LNCaP clone FGC (cell line): Measurements from ENCODE around the gene LTV1.

Experiments used
- DNase-seq: peaks from one replicate; pipeline ENCODE4 v3.0.0-alpha.2; 2011; ENCODE audit warnings: low read depth
- H3K4me3 ChIP-seq: 2 replicates; pipeline ENCODE4 v1.5.1; 2011; ENCODE audit warnings: mild to moderate bottlenecking, low read depth, low read length, control low read depth
- TF ChIP-seq, protein P1 (sequence below): IDR thresholded peaks from 2 replicates; pipeline ENCODE4 v1.5.1; 2012; ENCODE audit warnings: mild to moderate bottlenecking; ENCODE audit not compliant: control insufficient read depth, insufficient read depth; ENCODE audit errors: extremely low read depth

LTV1 gene

DNA sequence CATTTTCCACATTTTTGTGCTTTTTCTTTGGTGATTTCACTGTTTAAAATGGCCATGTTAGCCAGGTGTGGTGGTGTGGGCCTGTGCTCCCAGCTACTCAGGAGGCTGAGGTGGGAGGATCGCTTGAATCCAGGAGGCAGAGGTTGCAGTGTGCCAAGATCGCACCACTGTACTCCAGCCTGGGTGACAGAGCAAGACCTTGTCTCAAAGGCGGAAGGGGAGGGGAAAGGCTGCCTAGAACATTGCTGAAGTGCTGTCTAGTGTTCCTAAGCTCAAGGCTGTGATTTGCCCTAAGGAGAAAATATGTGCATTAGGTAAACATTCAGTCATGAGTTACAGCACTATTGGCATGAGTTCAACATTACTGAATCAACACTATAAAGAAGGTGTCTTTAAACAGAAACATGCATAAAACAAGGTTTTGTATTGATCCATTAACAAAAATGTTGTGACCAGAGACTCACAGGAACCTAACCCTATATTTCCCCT, 35.2 kb downstream of the LTV1 start:
- TF ChIP-seq, protein P1, sequence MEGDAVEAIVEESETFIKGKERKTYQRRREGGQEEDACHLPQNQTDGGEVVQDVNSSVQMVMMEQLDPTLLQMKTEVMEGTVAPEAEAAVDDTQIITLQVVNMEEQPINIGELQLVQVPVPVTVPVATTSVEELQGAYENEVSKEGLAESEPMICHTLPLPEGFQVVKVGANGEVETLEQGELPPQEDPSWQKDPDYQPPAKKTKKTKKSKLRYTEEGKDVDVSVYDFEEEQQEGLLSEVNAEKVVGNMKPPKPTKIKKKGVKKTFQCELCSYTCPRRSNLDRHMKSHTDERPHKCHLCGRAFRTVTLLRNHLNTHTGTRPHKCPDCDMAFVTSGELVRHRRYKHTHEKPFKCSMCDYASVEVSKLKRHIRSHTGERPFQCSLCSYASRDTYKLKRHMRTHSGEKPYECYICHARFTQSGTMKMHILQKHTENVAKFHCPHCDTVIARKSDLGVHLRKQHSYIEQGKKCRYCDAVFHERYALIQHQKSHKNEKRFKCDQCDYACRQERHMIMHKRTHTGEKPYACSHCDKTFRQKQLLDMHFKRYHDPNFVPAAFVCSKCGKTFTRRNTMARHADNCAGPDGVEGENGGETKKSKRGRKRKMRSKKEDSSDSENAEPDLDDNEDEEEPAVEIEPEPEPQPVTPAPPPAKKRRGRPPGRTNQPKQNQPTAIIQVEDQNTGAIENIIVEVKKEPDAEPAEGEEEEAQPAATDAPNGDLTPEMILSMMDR, result no peak
- peak; percentile 69 for DNase-seq

DNA sequence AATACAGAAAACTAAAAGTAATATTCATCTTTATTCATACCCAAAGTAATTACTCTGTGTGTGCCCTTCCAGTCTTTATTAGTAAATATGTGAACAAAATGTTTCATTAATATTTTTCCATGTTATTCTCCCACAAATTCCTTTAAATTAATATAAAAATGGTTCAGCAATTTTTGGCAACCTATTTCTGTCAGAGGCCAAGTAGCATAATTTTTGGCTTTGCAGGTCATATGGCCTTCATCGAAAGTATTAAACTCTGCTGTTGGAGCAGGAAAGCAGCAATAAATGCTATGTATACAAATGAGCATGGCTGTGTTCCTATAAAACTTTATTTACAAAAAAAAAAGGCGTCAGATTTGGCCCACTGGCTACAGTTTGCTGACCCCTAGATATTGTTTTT, 37.3 kb downstream of the LTV1 start:
- TF ChIP-seq, protein P1, result no peak
- peak; percentile 48 for DNase-seq
- H3K4me3 ChIP-seq, result no peak overlapping the region

More for the DNA sequence above, 35.2 kb downstream of the LTV1 start:
- H3K4me3 ChIP-seq, result no peak overlapping the region

DNA sequence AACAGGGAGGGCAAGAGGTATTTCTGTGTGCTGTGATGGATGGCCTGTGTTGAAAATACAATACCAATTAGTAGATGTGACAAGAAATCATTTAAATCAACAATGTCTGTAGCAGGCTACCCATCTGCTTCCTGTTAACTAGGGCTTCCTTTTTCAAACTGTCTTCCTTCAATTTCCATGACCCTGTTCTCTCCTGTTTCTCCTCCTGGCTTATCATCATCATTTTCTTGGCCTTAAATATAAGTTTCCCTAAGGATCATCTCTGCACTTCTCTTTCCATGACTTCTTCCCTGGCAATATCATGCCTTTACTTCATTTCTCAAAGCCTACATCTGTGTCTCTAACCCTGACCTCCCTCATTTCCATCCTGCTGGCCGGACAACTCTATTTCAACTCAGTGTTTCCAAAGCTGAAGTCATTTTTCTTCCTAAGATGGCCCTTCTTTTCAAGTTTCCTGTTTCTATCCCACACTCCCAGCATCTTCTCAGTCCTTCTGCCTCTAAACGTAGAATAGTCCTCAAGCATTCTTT, 39.3 kb downstream of the LTV1 start:
- no peak overlapping the region for H3K4me3 ChIP-seq
- no peak for DNase-seq
- TF ChIP-seq, protein P1, result no peak

DNA sequence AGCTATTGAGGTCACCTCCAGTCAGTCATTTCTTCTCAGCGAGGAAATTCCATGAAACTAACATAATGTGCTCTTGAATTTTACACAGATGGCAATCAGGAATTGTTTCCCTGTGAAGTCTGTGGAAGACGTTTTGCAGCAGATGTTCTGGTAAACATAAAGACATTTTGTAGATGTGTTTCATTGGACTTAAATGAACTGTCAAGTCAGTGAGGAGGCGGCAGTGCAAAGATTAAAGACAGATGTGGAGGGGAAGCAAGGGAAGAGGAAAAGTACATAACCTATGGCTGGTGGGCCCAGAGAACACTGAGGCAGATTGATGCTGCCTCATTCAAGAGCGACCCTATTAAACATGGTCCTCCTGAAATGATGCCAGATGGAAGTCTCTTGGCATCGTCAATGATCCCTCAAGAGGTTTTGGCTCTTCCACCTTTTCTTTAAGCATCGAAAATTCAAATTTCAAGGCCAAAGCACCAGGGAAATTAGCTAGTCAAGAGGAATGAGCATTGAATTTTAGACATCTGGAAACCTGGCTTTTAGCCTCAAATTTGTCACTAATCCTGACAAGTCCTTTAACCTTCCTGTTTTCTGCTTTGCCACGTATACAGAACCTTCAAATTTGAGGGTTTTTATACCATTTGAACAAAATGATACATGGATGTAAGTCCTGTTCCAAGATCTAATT, 41.2 kb downstream of the LTV1 start:
- TF ChIP-seq, protein P1, result no peak
- no peak for DNase-seq
- H3K4me3 ChIP-seq, result no peak overlapping the region

DNA sequence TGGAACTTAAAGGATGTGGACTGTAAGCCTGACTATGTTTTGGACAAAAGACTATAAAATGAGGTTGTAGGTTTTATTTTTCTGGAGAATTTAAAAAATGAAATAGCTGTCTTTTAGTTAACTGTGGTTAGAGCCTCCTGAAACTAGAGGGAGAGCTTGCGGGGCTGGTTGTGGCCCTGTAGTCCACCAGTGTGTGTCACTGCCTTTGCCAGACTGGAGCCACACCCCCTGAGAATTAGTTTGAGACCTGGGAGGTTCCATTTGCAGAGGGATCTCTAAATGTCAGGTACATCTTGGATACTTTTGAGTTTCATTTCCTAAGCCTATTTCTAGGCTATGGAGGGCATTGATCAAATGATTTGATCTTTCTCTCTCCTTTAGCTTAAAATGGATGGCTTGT, 42.0 kb downstream of the LTV1 start:
- TF ChIP-seq, protein P1, result no peak
- DNase-seq, result no peak
- H3K4me3 ChIP-seq, result no peak overlapping the region

DNA sequence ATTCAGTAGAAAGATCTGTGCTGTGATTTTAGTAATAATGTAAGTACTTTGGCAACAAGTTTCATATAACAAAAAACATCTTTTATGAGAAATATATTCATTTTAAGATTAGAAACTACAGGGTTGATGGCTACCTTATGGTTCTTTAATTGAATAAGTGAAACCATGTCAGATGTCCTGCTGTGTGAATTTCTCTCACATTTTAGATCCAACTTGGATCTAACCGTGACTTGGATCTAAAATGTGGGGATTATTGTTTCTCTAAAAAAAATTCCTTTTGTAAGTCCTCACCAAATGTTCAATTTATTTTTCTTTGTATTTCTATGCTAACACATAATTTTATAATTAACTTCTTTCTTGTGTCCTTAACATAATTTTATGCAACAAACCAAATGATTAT, 51.5 kb downstream of the LTV1 start:
- TF ChIP-seq, protein P1, result no peak
- no peak overlapping the region for H3K4me3 ChIP-seq
- no peak for DNase-seq
